Esophagus squamous epithelium (tissue), 4 donors: ENCODE results near the gene ECM2.

Experiments
- POLR2A ChIP-seq, 4 donors: fragments of 450-650 bp; IDR thresholded peaks; one replicate each; pipeline ENCODE4 v1.6.1; 2017; ENCODE audit warnings: antibody characterized with exemption in 4 of 4, mild to moderate bottlenecking in 4 of 4, moderate library complexity in 3 of 4
- TF ChIP-seq, protein P1 (sequence below), 6 experiments: fragments of 450-650 bp in 4 of 6; fragments of 200-600 bp in 2 of 6; sonication (generic) in 2 of 6; IDR thresholded peaks; one replicate each; pipeline ENCODE4 v1.5.1; 2016 to 2019; ENCODE audit warnings: antibody characterized with exemption in 6 of 6, mild to moderate bottlenecking in 4 of 6, moderate library complexity in 4 of 6

DNA sequence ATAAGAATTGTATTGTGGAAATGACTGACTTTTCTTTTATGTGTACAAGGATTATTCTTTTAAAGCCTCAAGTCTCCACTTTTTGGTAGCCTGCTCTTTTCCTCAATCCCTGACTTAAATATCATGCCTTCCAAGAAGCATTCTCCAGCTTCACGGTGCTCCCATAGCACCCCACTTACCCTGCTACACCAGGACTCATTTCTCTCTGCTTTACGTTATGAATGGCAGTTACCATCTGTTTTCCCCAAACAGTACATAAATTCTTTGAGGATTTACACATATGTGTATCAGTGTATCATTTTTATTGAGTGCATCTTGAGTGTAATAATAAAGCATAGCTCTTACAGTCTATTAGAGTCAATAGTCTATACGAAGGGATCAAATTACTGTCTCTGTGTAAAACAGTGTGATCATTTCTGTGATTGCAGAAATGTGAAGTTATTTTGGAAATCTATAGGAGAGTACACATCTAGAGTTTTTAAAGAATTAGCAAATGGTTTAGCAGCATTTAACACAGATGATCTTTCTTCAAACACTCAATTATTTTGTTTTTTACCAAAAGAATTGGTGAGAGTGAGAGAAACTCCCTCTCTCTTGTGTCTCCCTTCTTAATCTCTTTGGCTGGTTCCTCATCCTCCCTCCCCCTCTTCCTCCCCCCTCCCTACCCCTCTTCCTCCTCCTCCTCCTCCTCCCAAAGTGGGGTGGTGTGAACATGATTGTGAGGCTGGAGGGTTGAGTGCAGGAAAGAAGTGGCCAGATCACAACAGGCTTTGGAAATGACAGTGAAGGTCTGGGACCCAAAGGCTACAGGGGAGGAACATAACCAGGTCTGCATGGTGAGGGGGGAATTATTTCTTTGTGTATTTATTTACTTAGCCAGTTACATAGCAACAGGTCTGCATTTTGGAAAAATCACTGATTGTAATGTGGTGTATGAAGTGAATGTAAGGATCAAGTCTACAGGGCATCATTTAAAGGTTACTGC is 27.6 kb upstream of the ECM2 start:
- TF ChIP-seq, protein P1, sequence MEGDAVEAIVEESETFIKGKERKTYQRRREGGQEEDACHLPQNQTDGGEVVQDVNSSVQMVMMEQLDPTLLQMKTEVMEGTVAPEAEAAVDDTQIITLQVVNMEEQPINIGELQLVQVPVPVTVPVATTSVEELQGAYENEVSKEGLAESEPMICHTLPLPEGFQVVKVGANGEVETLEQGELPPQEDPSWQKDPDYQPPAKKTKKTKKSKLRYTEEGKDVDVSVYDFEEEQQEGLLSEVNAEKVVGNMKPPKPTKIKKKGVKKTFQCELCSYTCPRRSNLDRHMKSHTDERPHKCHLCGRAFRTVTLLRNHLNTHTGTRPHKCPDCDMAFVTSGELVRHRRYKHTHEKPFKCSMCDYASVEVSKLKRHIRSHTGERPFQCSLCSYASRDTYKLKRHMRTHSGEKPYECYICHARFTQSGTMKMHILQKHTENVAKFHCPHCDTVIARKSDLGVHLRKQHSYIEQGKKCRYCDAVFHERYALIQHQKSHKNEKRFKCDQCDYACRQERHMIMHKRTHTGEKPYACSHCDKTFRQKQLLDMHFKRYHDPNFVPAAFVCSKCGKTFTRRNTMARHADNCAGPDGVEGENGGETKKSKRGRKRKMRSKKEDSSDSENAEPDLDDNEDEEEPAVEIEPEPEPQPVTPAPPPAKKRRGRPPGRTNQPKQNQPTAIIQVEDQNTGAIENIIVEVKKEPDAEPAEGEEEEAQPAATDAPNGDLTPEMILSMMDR (IDR thresholded peaks at IDR 0.05), result no peak
- TF ChIP-seq POLR2A (IDR thresholded peaks at IDR 0.05), result no peak
